HepG2 (cell line): ENCODE data around the gene GUCY1A2. TPM values are rescaled to one million over a fixed set of nuclear protein-coding genes. Genes with fewer than 3 reads are reported as not detected.

Experiments used
- ATAC-seq: fragments of 200-7000 bp; cut with Tn5 transposase; 3 replicates; pipeline ENCODE4 v1.9.1; 2020; ENCODE audit warnings: mild to moderate bottlenecking, moderate library complexity
- BruUV-seq: library from RNA; stranded (reverse); fragments of 400-500 nt; replicated peaks from 2 replicates; lab custom pipeline; 2021; lab: Mats Ljungman, UMichigan
- CTCF ChIA-PET: fragments of 300-600 bp; formaldehyde crosslinking; extraction: SDS; loops from one replicate; lab custom pipeline; 2021; ENCODE audit warnings: low total read pairs, inconsistent platforms, low intra/inter-chr PET ratio; lab: Yijun Ruan, JAX
- POLR2A ChIA-PET: fragments of 350-600 bp; sonication (Branson Sonifier 250); formaldehyde crosslinking; loops from one replicate; lab custom pipeline; 2020; ENCODE audit warnings: antibody characterized with exemption, inconsistent platforms; lab: Yijun Ruan, JAX
- DNase-seq: peaks from one replicate; pipeline ENCODE4 v3.0.0-alpha.2; 2015; ENCODE audit warnings: low spot score
- FAIRE-seq: peaks from 3 replicates; lab custom pipeline; 2011; peaks lifted over from hg19 to GRCh38; lab: Jason Lieb, UNC
- H2AFZ ChIP-seq: one replicate; pipeline ENCODE4 v1.6.1; 2011; ENCODE audit warnings: low read length, inconsistent platforms
- H3K27ac ChIP-seq: fragments of 300-600 bp; 3 replicates; pipeline ENCODE4 v1.8.0; 2011; ENCODE audit warnings: mixed run types, mild to moderate bottlenecking, mixed read lengths, low read length, inconsistent platforms; ENCODE audit not compliant: insufficient read depth; ENCODE audit errors: extremely low read length
- H3K27me3 ChIP-seq, 2 experiments: fragments of 200-600 bp in 1 of 2; 2 replicates in 1 of 2; 3 replicates in 1 of 2; pipeline versions ENCODE4 v1.6.0 to v1.8.0; 2011; ENCODE audit warnings: low read length in 2 of 2, mild to moderate bottlenecking in 2 of 2, moderate library complexity in 2 of 2, inconsistent platforms in 1 of 2; ENCODE audit not compliant: insufficient read depth in 2 of 2, control insufficient read depth in 1 of 2
- H3K36me3 ChIP-seq, 2 experiments: fragments of 200-600 bp in 1 of 2; replicated peaks in 1 of 2; 2 replicates in 1 of 2; 3 replicates in 1 of 2; pipeline versions ENCODE4 v1.5.1 to v1.8.0; 2011; ENCODE audit warnings: low read length in 2 of 2, inconsistent platforms in 1 of 2; ENCODE audit not compliant: insufficient read depth in 2 of 2, control insufficient read depth in 1 of 2
- H3K4me1 ChIP-seq: 2 replicates; pipeline ENCODE4 v1.5.1; 2012; ENCODE audit warnings: low read length, inconsistent platforms; ENCODE audit not compliant: insufficient read depth
- H3K4me2 ChIP-seq: 2 replicates; pipeline ENCODE4 v1.6.0; 2011; ENCODE audit warnings: low read depth, low read length, inconsistent platforms
- H3K4me3 ChIP-seq, 3 experiments: fragments of 200-600 bp in 1 of 3; sonication (generic), shearing (Covaris generic) in 1 of 3; replicated peaks in 1 of 3; 2 replicates each; pipeline ENCODE4 v1.5.1; 2011 to 2016; ENCODE audit warnings: low read length in 3 of 3, inconsistent platforms in 2 of 3, low read depth in 2 of 3, mild to moderate bottlenecking in 2 of 3, control low read depth in 1 of 3, mixed read lengths in 1 of 3; ENCODE audit not compliant: insufficient read depth in 1 of 3
- H3K79me2 ChIP-seq: one replicate; pipeline ENCODE4 v1.6.1; 2011; ENCODE audit warnings: low read length, inconsistent platforms; ENCODE audit not compliant: insufficient read depth
- H3K9ac ChIP-seq: 2 replicates; pipeline ENCODE4 v1.6.0; 2011; ENCODE audit warnings: mild to moderate bottlenecking, low read depth, low read length, inconsistent platforms; ENCODE audit not compliant: insufficient read depth
- H3K9me3 ChIP-seq: 2 replicates; pipeline ENCODE4 v1.5.1; 2012; ENCODE audit warnings: mild to moderate bottlenecking, low read length
- H4K20me1 ChIP-seq: 2 replicates; pipeline ENCODE4 v1.6.0; 2011; ENCODE audit warnings: inconsistent platforms, mild to moderate bottlenecking, low read length, moderate library complexity; ENCODE audit not compliant: insufficient read depth
- ARNT ChIP-seq: fragments of 450-650 bp; IDR thresholded peaks from 2 replicates; pipeline ENCODE4 v1.6.1; 2017
- BRCA1 ChIP-seq: sonication (generic); formaldehyde crosslinking; IDR thresholded peaks from 2 replicates; pipeline ENCODE4 v1.4.0; 2020; ENCODE audit warnings: missing genetic modification reagents
- HMGA1 ChIP-seq: sonication (generic); formaldehyde crosslinking; conservative IDR thresholded peaks from 2 replicates; pipeline ENCODE4 v1.4.0; 2020; ENCODE audit warnings: missing genetic modification reagents
- KLF15 ChIP-seq: sonication (generic); formaldehyde crosslinking; IDR thresholded peaks from 2 replicates; pipeline ENCODE4 v1.8.1; 2023; ENCODE audit warnings: borderline replicate concordance, mild to moderate bottlenecking, inconsistent platforms, missing genetic modification reagents, mixed read lengths
- SKIL ChIP-seq: sonication (generic); formaldehyde crosslinking; IDR thresholded peaks from 2 replicates; pipeline ENCODE4 v1.8.0; 2022; ENCODE audit warnings: missing genetic modification reagents, mild to moderate bottlenecking, moderate library complexity, borderline replicate concordance
- SP1 ChIP-seq, 2 experiments: fragments of 450-650 bp in 1 of 2; sonication (generic) in 1 of 2; formaldehyde crosslinking in 1 of 2; IDR thresholded peaks; 2 replicates each; pipeline versions ENCODE4 v1.4.0 to v1.6.1; 2016 to 2020; ENCODE audit warnings: missing genetic modification reagents in 1 of 2
- TEAD2 ChIP-seq: sonication (generic); formaldehyde crosslinking; IDR thresholded peaks from 2 replicates; pipeline ENCODE4 v1.9.0; 2021; ENCODE audit warnings: missing genetic modification reagents
- ZFP36L1 ChIP-seq: sonication (generic); formaldehyde crosslinking; IDR thresholded peaks from 2 replicates; pipeline ENCODE4 v1.8.0; 2022; ENCODE audit warnings: mild to moderate bottlenecking, missing genetic modification reagents, moderate library complexity
- ZNF280B ChIP-seq: sonication (generic); formaldehyde crosslinking; IDR thresholded peaks from 2 replicates; pipeline ENCODE4 v1.5.0; 2020; ENCODE audit warnings: missing genetic modification reagents, mild to moderate bottlenecking, borderline replicate concordance
- ZNF335 ChIP-seq: sonication (generic); formaldehyde crosslinking; IDR thresholded peaks from 2 replicates; pipeline ENCODE4 v1.4.0; 2020; ENCODE audit warnings: missing genetic modification reagents
- ZNF777 ChIP-seq: sonication (generic); formaldehyde crosslinking; IDR thresholded peaks from 2 replicates; pipeline ENCODE4 v1.4.0; 2020; ENCODE audit warnings: missing genetic modification reagents
- WGBS: methylation state at CpG from one replicate; pipeline ENCODE4 v1.1.6; 2017; ENCODE audit warnings: low lambda C conversion rate; 5-methylcytosine and 5-hydroxymethylcytosine counted together
- in situ Hi-C: cut with HindIII; loops from 2 replicates; pipeline ENCODE4 v1.10.0; 2017; ENCODE audit warnings: low pct_unique_long_range_greater_than_20kb; ENCODE audit not compliant: extremely low pct_ligation_motif_present
- intact Hi-C: fragments of 100-400 bp; cut with micrococcal nuclease; formaldehyde crosslinking; loops from one replicate; pipeline ENCODE4 v1.10.0; 2022; ENCODE audit not compliant: unreplicated experiment
- polyA plus RNA-seq, 8 experiments: library from polyadenylated mRNA; depleted of rRNA in 3 of 8; stranded (reverse) in 7 of 8; unstranded in 1 of 8; fragments of >200 nt; fragmentation: Illumina TruSeq in 4 of 8; extraction: Trizol in 4 of 8; gene quantifications; 2 replicates each; pipeline versions ENCODE4 v1.2.1 to v1.2.3, GENCODE V29; 2011 to 2016; ENCODE audit warnings: low read depth in 4 of 8, missing spikeins in 1 of 8, mixed read lengths in 1 of 8; ENCODE audit not compliant: insufficient read depth in 1 of 8
- total RNA-seq, 5 experiments: library from RNA; depleted of rRNA; stranded (reverse); fragments of >200 nt; fragmentation: Illumina TruSeq; extraction: Trizol; gene quantifications; 2 replicates each; pipeline ENCODE4 v1.2.3, GENCODE V29; 2016; ENCODE audit warnings: low read depth in 1 of 5

The GUCY1A2 gene
- total and polyA plus RNA-seq, 2 of the 13 experiments (the other 11 are each of a cell fraction or from before 2014, with no cell fraction given), result 0.01 to 0.07 TPM

- DNase-seq (no peak), ATAC-seq (no peak)
Measured at GRCh38 chr11:106937111-106937510, 81.2 kb downstream of the GUCY1A2 start.

More at GRCh38 chr11:106937111-106937510, 81.2 kb downstream of the GUCY1A2 start:
- 0% methylated on average over 1 of the region's 1 CpG for WGBS
- intact Hi-C loops, result no loop called here
- Histone ChIP-seq H3K27me3 (no peaks in the 10 kb centered on the region), H3K9me3 (no peaks in the 10 kb centered on the region), H2AFZ (no peak overlapping the region), H4K20me1 (no peaks in the 10 kb centered on the region), H3K4me3 (no peak overlapping the region), H3K9ac (no peak overlapping the region), H3K4me2 (no peak overlapping the region), H3K79me2 (no peaks in the 10 kb centered on the region), H3K36me3 (no peaks in the 10 kb centered on the region), H3K27ac (no peak overlapping the region), H3K4me1 (no peaks in the 10 kb centered on the region)
- TF ChIP-seq ZNF280B (CRISPR knock-in tag), result no peak
- TF ChIP-seq ZNF335 (CRISPR knock-in tag), result no peak
- no peak for TF ChIP-seq ZNF777 (CRISPR knock-in tag)
- TF ChIP-seq ZFP36L1, result no peak
- no peak for TF ChIP-seq SP1 (IDR thresholded peaks at IDR 0.05)
- TF ChIP-seq SP1 (CRISPR knock-in tag; IDR thresholded peaks at IDR 0.05), result no peak
- no peak for TF ChIP-seq HMGA1 (CRISPR knock-in tag)
- no peak for TF ChIP-seq BRCA1 (CRISPR knock-in tag)
- no peak for TF ChIP-seq TEAD2
- no peak for TF ChIP-seq KLF15
- no peak for TF ChIP-seq SKIL (CRISPR knock-in tag)
- no peak for TF ChIP-seq ARNT
- ChIA-PET POLR2A (no interaction called here), CTCF (no interaction called here)
- BruUV-seq, result no TSS peak
- in situ Hi-C loops, result no loop called here
- FAIRE-seq, result no peak
